Measurements from ENCODE around the gene NRDE2.
"Not testable (repeated sequence)": the region's sequence is repeated elsewhere in the genome, so short reads cannot be mapped to it uniquely, and the experiment has no call there.

The NRDE2 gene

GRCh38 chr14:90341784-90342183 lies 10.0 kb upstream of the NRDE2 start:
- no peak for DNase-seq (ENCODE audit: low spot score)

- not testable (repeated sequence) for DNase-seq (ENCODE audit: low spot score)
These were observed 9.5 kb upstream of the NRDE2 start for GRCh38 chr14:90341232-90341631.

GRCh38 chr14:90336985-90337384 lies 5.2 kb upstream of the NRDE2 start:
- DNase-seq (ENCODE audit: low spot score): no peak

- no peak for DNase-seq (ENCODE audit: low spot score)
These were observed 4.7 kb upstream of the NRDE2 start for GRCh38 chr14:90336401-90336800.

- DNase-seq (ENCODE audit: low spot score): no peak
These were observed 487 bp upstream of the NRDE2 start for GRCh38 chr14:90332271-90332584.

- no peak for DNase-seq (ENCODE audit: low spot score)
These were observed 1.2 kb downstream of the NRDE2 start for GRCh38 chr14:90330203-90331196.

- DNase-seq (ENCODE audit: low spot score): no peak
These were observed 9.8 kb downstream of the NRDE2 start for GRCh38 chr14:90321891-90322290.

- DNase-seq (ENCODE audit: low spot score): no peak
These were observed 11.9 kb downstream of the NRDE2 start for GRCh38 chr14:90319634-90320541.

- DNase-seq (ENCODE audit: low spot score): no peak
These were observed 12.6 kb downstream of the NRDE2 start for GRCh38 chr14:90319173-90319572.

- DNase-seq (ENCODE audit: low spot score): no peak
These were observed 13.7 kb downstream of the NRDE2 start for GRCh38 chr14:90318016-90318415.

GRCh38 chr14:90317286-90317685 lies 14.5 kb downstream of the NRDE2 start:
- DNase-seq (ENCODE audit: low spot score): no peak

GRCh38 chr14:90308561-90308960 lies 23.2 kb downstream of the NRDE2 start:
- DNase-seq (ENCODE audit: low spot score): no peak

GRCh38 chr14:90305176-90305601 lies 26.6 kb downstream of the NRDE2 start:
- no peak for DNase-seq (ENCODE audit: low spot score)

- no peak for DNase-seq (ENCODE audit: low spot score)
These were observed 27.2 kb downstream of the NRDE2 start for GRCh38 chr14:90304502-90304901.

- no peak for DNase-seq (ENCODE audit: low spot score)
These were observed 28.3 kb downstream of the NRDE2 start for GRCh38 chr14:90303473-90303872.

- peak; percentile 66 for DNase-seq (ENCODE audit: low spot score)
These were observed 29.0 kb downstream of the NRDE2 start for GRCh38 chr14:90302529-90303303.

GRCh38 chr14:90301668-90302090 lies 30.1 kb downstream of the NRDE2 start:
- peak; percentile 54 for DNase-seq (ENCODE audit: low spot score)

- DNase-seq (ENCODE audit: low spot score): no peak
These were observed 30.6 kb downstream of the NRDE2 start for GRCh38 chr14:90301122-90301521.

GRCh38 chr14:90300611-90301047 lies 31.1 kb downstream of the NRDE2 start:
- DNase-seq (ENCODE audit: low spot score): no peak

GRCh38 chr14:90299408-90299807 lies 32.3 kb downstream of the NRDE2 start:
- no peak for DNase-seq (ENCODE audit: low spot score)

GRCh38 chr14:90297876-90298629 lies 33.7 kb downstream of the NRDE2 start:
- DNase-seq (ENCODE audit: low spot score): no peak
